ENCODE measurements around the gene GOLGA8K.
"Not testable (repeated sequence)": the region's sequence is repeated elsewhere in the genome, so short reads cannot be mapped to it uniquely, and the experiment has no call there.

- TF ChIP-seq POLR2A, CTCF (IDR thresholded peaks at IDR 0.05): not testable (repeated sequence)
Measured at GRCh38 chr15:32427635-32428034, 24.5 kb upstream of the GOLGA8K start.

Measured in heart left ventricle (tissue), 13 donors.